Measurements from ENCODE around the gene SQSTM1. TPM values are rescaled to one million over a fixed set of nuclear protein-coding genes. Genes with fewer than 3 reads are reported as not detected.
A peak's percentile ranks its signal among the peaks of the same experiment; 100 is the strongest.

The SQSTM1 gene
- polyA plus RNA-seq, 5 donors, result 68.4 to 113 (median 97.1) TPM

GRCh38 chr5:179804555-179804947 lies 16.2 kb upstream of the SQSTM1 start:
- no peak for DNase-seq

- no peak for DNase-seq
Observed at GRCh38 chr5:179805070-179805528, 15.6 kb upstream of the SQSTM1 start.

GRCh38 chr5:179805529-179806249 lies 15.0 kb upstream of the SQSTM1 start:
- DNase-seq, result no peak

GRCh38 chr5:179806250-179807048 lies 14.3 kb upstream of the SQSTM1 start, which contains the start of gene MGAT4B:
Gene MGAT4B (minus strand): TSS chr5:179806866. CDS start chr5:179806583, 283 bp downstream.
- peak in 1 of 2 donors; percentile 77 for DNase-seq

- DNase-seq, result no peak
Observed at GRCh38 chr5:179812135-179812825, 8.4 kb upstream of the SQSTM1 start.

GRCh38 chr5:179812997-179813607 lies 7.6 kb upstream of the SQSTM1 start:
- DNase-seq, result no peak

GRCh38 chr5:179814090-179814489 lies 6.6 kb upstream of the SQSTM1 start:
- no peak for DNase-seq

GRCh38 chr5:179815491-179816249 lies 5.0 kb upstream of the SQSTM1 start:
- DNase-seq, result no peak

- DNase-seq, result no peak
Observed at GRCh38 chr5:179816401-179816795, 4.3 kb upstream of the SQSTM1 start.

- no peak for DNase-seq
Observed at GRCh38 chr5:179816796-179817469, 3.8 kb upstream of the SQSTM1 start.

GRCh38 chr5:179817470-179817840 lies 3.2 kb upstream of the SQSTM1 start:
- no peak for DNase-seq

GRCh38 chr5:179817890-179818745 lies 2.6 kb upstream of the SQSTM1 start:
- DNase-seq, result no peak

GRCh38 chr5:179818746-179819295 lies 1.9 kb upstream of the SQSTM1 start:
- peak; percentile 88 to 89 for DNase-seq

- DNase-seq, result no peak
Observed at GRCh38 chr5:179819296-179820126, 1.2 kb upstream of the SQSTM1 start.

- DNase-seq, result no peak
Observed at GRCh38 chr5:179820127-179820482, 600 bp upstream of the SQSTM1 start.

GRCh38 chr5:179821298-179822058 lies 773 bp downstream of the SQSTM1 start:
- peak; percentile 91 to 92 for DNase-seq

- DNase-seq, result no peak
Observed at GRCh38 chr5:179822059-179822432, 1.3 kb downstream of the SQSTM1 start.

All from right lung (tissue), 5 donors.